ENCODE measurements around the gene CUBN.

- TF ChIP-seq PBX3 (IDR thresholded peaks at IDR 0.05; ENCODE audit: insufficient replicate concordance, low read depth, low read length) (no peak), MTA2 (IDR thresholded peaks at IDR 0.05; ENCODE audit: low read depth) (no peak), ATF3 (IDR thresholded peaks at IDR 0.05; ENCODE audit: borderline replicate concordance, extremely low read depth, low read depth, low read length) (no peak), CHD4 (IDR thresholded peaks at IDR 0.05) (no peak), ZNF274 (IDR thresholded peaks at IDR 0.05; ENCODE audit: insufficient read depth, insufficient read length) (no peak), SREBF2 (IDR thresholded peaks at IDR 0.05; ENCODE audit: low read length) (no peak), CEBPB (IDR thresholded peaks at IDR 0.05; ENCODE audit: borderline replicate concordance in 1 of 2, low read depth in 2 of 2, low read length in 2 of 2) (no peak), SMAD1 (IDR thresholded peaks at IDR 0.05; ENCODE audit: low read depth, partially characterized antibody) (no peak)
These were observed 185.2 kb downstream of the CUBN start for GRCh38 chr10:16944402-16944801.

Measured in GM12878 (cell line).